Calu3 (cell line): Measurements from ENCODE around the gene GRID2. TPM values are rescaled to one million over a fixed set of nuclear protein-coding genes. Genes with fewer than 3 reads are reported as not detected.

Experiments used
- BruUV-seq: library from RNA; stranded (reverse); fragments of 400-500 nt; replicated peaks from 2 replicates; lab custom pipeline; 2021; lab: Mats Ljungman, UMichigan
- CTCF ChIA-PET: fragments of 300-600 bp; sonication (Branson Sonifier 250); formaldehyde crosslinking; loops from one replicate; lab custom pipeline; 2022; ENCODE audit warnings: antibody characterized with exemption; lab: Charles Lee
- DNase-seq: peaks from one replicate; pipeline ENCODE4 v3.0.0; 2022
- H3K27ac Mint-ChIP-seq: one replicate; pipeline ENCODE4 v1.8.0; 2022; ENCODE audit warnings: mixed read lengths; ENCODE audit not compliant: unreplicated experiment
- H3K27me3 Mint-ChIP-seq: one replicate; pipeline ENCODE4 v1.8.0; 2022; ENCODE audit warnings: mixed read lengths; ENCODE audit not compliant: unreplicated experiment
- H3K36me3 Mint-ChIP-seq: one replicate; pipeline ENCODE4 v1.8.0; 2022; ENCODE audit warnings: mild to moderate bottlenecking, moderate library complexity, mixed read lengths; ENCODE audit not compliant: insufficient read depth, unreplicated experiment
- H3K4me1 Mint-ChIP-seq: one replicate; pipeline ENCODE4 v1.8.0; 2022; ENCODE audit warnings: mild to moderate bottlenecking, low read depth, mixed read lengths; ENCODE audit not compliant: unreplicated experiment
- H3K4me3 Mint-ChIP-seq: one replicate; pipeline ENCODE4 v1.8.0; 2022; ENCODE audit warnings: mild to moderate bottlenecking, low read depth, moderate library complexity, mixed read lengths; ENCODE audit not compliant: unreplicated experiment
- H3K9me3 Mint-ChIP-seq: one replicate; pipeline ENCODE4 v1.8.0; 2022; ENCODE audit warnings: low read depth, mixed read lengths; ENCODE audit not compliant: unreplicated experiment
- intact Hi-C: fragments of 100-400 bp; cut with micrococcal nuclease; formaldehyde crosslinking; loops from one replicate; pipeline ENCODE4 v1.10.0; 2022; ENCODE audit not compliant: unreplicated experiment
- total RNA-seq: library from RNA; stranded (reverse); gene quantifications from 2 replicates; pipeline ENCODE4 v1.2.3, GENCODE V29; 2022
- TF ChIP-seq, protein P1 (sequence below): fragments of 200-600 bp; IDR thresholded peaks from one replicate; pipeline ENCODE4 v1.8.0; 2022; ENCODE audit warnings: antibody characterized with exemption; ENCODE audit not compliant: unreplicated experiment

GRID2 gene
- total RNA-seq, 1 experiment from 2014 or later, result not detected

DNA sequence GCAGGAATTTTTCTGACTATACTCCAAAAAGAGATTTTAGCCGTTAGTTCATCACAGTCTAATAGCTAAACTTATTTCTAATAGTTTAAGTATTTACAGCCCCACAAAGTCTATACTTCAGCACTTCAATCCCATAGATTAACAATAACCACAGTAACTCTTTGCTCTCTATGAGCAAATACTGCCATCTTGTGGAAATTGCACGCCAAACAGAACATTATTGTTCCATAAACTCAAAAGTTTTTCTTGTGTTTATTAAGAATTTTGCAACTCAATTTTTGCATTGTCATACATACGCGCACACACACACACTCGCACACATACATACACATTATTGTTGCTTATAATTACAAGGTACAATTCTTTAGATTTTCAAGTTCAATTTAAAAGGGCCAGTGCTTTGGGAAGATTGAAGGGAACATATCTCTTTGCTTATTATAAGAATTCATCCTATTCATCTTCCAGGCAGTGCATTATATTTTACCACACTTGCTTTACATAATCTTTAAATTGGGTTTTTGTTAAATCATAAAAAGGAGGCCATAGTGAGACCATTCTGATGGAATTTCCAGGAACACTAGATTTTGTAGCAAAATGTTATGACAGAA, 1461.0 kb downstream of the GRID2 start:
- no peaks in the 10 kb centered on the region for H3K9me3 Mint-ChIP-seq
- no peaks in the 10 kb centered on the region for H3K27me3 Mint-ChIP-seq
- no TSS peak for BruUV-seq
- no peak overlapping the region for H3K4me3 Mint-ChIP-seq
- H3K27ac Mint-ChIP-seq, result no peak overlapping the region
- TF ChIP-seq, protein P1, sequence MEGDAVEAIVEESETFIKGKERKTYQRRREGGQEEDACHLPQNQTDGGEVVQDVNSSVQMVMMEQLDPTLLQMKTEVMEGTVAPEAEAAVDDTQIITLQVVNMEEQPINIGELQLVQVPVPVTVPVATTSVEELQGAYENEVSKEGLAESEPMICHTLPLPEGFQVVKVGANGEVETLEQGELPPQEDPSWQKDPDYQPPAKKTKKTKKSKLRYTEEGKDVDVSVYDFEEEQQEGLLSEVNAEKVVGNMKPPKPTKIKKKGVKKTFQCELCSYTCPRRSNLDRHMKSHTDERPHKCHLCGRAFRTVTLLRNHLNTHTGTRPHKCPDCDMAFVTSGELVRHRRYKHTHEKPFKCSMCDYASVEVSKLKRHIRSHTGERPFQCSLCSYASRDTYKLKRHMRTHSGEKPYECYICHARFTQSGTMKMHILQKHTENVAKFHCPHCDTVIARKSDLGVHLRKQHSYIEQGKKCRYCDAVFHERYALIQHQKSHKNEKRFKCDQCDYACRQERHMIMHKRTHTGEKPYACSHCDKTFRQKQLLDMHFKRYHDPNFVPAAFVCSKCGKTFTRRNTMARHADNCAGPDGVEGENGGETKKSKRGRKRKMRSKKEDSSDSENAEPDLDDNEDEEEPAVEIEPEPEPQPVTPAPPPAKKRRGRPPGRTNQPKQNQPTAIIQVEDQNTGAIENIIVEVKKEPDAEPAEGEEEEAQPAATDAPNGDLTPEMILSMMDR, result no peak
- H3K4me1 Mint-ChIP-seq, result no peaks in the 10 kb centered on the region
- peak; percentile 17 for DNase-seq
- CTCF ChIA-PET, result no interaction called here
- intact Hi-C loops, result loop anchor here (1.0 kb wide), 1 partner anchor 53 kb away; no protein-coding TSS in a partner anchor
- no peaks in the 10 kb centered on the region for H3K36me3 Mint-ChIP-seq

DNA sequence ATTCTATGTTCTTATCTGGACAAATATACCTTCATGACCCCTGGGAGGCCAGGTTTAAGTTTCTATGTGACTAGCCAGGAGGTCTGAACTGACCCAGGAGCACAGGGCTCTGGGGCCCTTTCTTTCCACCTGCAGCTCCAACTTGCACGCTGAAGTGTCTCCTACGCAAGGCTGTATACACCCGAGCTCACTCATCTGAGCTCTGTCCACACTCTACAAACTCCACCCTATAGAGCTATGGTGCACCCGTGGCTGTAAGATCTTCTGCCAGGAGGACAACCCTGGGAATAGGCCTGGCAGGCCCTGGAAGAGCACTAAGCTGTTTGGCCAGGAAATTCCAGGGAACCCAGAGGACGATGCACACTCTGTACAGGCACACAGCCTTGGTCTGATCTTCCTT, 1464.2 kb downstream of the GRID2 start:
- no peaks in the 10 kb centered on the region for H3K27me3 Mint-ChIP-seq
- H3K9me3 Mint-ChIP-seq, result no peaks in the 10 kb centered on the region
- intact Hi-C loops, result no loop called here
- H3K4me3 Mint-ChIP-seq, result no peak overlapping the region
- no peak for DNase-seq
- TF ChIP-seq, protein P1, result no peak
- CTCF ChIA-PET, result no interaction called here
- H3K27ac Mint-ChIP-seq, result no peak overlapping the region
- no TSS peak for BruUV-seq
- H3K4me1 Mint-ChIP-seq, result peaks cover 10% of the 10 kb centered on the region
- no peaks in the 10 kb centered on the region for H3K36me3 Mint-ChIP-seq

DNA sequence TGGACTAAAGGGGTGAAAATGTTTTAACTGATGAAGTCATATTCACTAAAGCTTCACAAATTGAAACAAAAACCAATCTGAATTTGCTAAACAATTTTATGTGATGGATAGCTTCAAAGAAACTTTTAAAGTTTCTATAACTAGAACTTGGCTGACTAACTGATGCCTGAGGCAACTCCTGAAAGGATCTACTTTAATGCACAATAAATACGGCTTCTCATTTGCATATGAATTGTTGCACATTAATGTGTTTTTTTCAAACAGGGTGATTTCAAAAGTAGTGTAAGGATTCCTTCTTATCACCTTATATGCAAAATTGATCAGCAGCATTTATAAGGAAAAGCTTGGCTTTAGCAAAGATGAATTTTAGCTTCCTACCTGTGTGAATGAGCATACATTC, 1466.4 kb downstream of the GRID2 start:
- no peak for DNase-seq
- CTCF ChIA-PET, result interaction anchor here (0.6 kb wide), 1 partner anchor 1654 kb away, joined by 4 read pairs; no protein-coding TSS in a partner anchor
- intact Hi-C loops, result no loop called here
- Mint-ChIP-seq H3K4me1 (peaks cover 10% of the 10 kb centered on the region), H3K4me3 (no peak overlapping the region), H3K36me3 (no peaks in the 10 kb centered on the region), H3K27me3 (no peaks in the 10 kb centered on the region), H3K27ac (no peak overlapping the region), H3K9me3 (no peaks in the 10 kb centered on the region)
- BruUV-seq, result no TSS peak
- TF ChIP-seq, protein P1, result no peak

DNA sequence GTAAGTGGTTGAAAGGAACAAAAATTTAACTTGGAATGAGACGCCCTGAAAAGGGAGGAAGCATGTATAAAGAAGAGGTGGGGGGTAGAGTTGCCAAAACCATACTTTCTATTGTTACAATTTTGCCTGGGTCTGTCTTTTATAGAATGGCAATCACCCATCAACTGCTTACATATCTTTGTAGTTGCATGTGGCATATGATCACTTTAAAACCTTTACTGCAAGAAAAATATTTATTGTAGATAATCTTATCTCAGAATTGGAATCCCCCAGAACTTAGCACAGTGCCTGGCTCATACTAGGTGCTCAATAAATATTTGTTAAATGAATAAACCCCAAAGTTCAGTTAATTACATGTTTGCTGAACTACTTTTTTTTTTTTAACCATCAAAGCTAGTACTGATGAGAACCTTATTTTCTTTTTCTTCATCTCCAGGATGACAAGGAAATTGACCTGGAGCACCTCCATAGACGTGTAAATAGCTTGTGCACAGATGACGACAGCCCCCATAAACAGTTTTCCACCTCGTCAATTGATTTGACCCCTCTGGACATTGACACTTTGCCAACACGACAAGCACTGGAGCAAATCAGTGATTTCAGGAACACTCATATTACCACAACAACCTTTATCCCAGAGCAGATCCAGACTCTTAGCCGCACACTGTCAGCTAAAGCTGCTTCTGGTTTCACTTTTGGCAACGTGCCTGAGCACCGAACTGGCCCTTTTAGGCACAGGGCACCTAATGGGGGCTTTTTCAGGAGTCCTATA, 1468.1 kb downstream of the GRID2 start:
- Mint-ChIP-seq H3K9me3 (no peaks in the 10 kb centered on the region), H3K4me1 (peaks cover 10% of the 10 kb centered on the region), H3K27ac (no peak overlapping the region), H3K27me3 (no peaks in the 10 kb centered on the region), H3K4me3 (peak overlapping the region; percentile 70), H3K36me3 (no peaks in the 10 kb centered on the region)
- DNase-seq, result peak; percentile 4
- intact Hi-C loops, result no loop called here
- TF ChIP-seq, protein P1, result no peak
- CTCF ChIA-PET, result no interaction called here
- no TSS peak for BruUV-seq
